ENCODE results near the gene G3BP2.
A peak's percentile ranks its signal among the peaks of the same experiment; 100 is the strongest.

The G3BP2 gene

DNA sequence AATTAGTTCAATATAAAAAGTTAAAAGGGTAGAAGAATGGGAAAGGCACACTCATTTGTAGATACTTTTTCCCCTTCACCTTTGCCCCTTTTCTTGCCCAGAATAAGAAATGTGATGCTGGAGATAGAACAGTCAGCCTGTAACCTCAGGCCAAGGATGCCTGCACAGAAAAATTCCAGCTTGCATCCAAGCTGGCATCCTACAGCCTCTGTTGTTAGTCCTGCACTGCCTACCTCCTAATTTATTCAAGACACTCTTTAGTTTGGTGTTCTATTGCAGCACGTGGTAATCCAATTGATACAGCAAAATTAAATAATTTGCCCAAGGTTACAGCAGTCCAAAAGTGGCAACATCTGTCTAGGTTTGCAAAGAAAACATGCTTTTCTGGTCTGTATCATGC, 41.5 kb upstream of the G3BP2 start:
- Histone ChIP-seq H3K9me3 (ENCODE audit: severe bottlenecking) (no peaks in the 10 kb centered on the region), H3K27ac (no peak overlapping the region), H3K36me3 (no peaks in the 10 kb centered on the region; the same call in 1 of the 2 replicates), H3K27me3 (ENCODE audit: insufficient read depth, low read depth, severe bottlenecking) (no peaks in the 10 kb centered on the region), H3K4me3 (ENCODE audit: low read depth, low read length) (no peak overlapping the region)
- DNase-seq: no peak
- TF ChIP-seq, protein P1, sequence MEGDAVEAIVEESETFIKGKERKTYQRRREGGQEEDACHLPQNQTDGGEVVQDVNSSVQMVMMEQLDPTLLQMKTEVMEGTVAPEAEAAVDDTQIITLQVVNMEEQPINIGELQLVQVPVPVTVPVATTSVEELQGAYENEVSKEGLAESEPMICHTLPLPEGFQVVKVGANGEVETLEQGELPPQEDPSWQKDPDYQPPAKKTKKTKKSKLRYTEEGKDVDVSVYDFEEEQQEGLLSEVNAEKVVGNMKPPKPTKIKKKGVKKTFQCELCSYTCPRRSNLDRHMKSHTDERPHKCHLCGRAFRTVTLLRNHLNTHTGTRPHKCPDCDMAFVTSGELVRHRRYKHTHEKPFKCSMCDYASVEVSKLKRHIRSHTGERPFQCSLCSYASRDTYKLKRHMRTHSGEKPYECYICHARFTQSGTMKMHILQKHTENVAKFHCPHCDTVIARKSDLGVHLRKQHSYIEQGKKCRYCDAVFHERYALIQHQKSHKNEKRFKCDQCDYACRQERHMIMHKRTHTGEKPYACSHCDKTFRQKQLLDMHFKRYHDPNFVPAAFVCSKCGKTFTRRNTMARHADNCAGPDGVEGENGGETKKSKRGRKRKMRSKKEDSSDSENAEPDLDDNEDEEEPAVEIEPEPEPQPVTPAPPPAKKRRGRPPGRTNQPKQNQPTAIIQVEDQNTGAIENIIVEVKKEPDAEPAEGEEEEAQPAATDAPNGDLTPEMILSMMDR (IDR thresholded peaks at IDR 0.05; ENCODE audit: low read depth, low read length): no peak

DNA sequence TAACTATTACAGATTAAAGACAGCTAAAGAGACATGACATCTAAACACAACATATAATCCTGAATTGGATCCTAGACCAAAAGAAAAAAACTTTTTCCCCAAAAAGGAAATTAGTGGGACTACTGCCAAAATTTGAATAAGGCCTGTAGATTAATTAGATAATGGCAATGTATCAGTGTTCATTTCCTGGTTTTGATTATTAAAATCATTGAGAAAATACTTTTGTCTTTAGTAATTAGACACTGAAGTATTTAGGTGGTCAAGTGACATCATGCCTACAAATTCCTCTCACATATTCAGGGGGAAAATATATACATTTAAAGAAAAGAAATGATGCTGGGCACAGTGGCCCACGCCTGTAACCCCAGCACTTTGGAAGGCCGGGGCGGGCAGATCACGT, 40.8 kb upstream of the G3BP2 start:
- Histone ChIP-seq H3K4me3 (ENCODE audit: low read depth, low read length) (no peak overlapping the region), H3K9me3 (ENCODE audit: severe bottlenecking) (no peaks in the 10 kb centered on the region), H3K27me3 (ENCODE audit: insufficient read depth, low read depth, severe bottlenecking) (no peaks in the 10 kb centered on the region), H3K36me3 (no peaks in the 10 kb centered on the region; the same call in 1 of the 2 replicates), H3K27ac (no peak overlapping the region)
- DNase-seq: no peak
- TF ChIP-seq, protein P1 (IDR thresholded peaks at IDR 0.05; ENCODE audit: low read depth, low read length): no peak

DNA sequence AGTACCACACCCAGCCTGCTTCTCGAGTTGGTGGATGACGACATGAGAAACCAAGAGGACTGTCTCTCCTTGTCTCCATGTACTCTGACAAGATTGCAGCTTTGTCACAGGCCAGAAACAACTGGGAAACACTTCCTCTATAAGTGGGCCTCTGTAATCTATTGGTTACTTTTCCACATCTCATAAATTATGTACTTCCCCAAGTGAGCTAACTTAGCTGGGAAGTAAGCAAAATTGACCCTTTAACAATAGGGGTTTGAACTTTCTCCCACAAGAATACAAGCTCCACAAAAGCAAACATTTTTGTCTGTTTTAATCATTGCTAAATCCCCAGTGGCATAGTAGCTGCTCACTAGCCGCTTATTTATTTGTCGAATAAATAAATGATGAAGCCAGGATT, 37.0 kb upstream of the G3BP2 start:
- TF ChIP-seq, protein P1 (IDR thresholded peaks at IDR 0.05; ENCODE audit: low read depth, low read length): no peak
- H3K4me3 ChIP-seq (ENCODE audit: low read depth, low read length): no peak overlapping the region
- no peak overlapping the region for H3K27ac ChIP-seq
- no peak for DNase-seq
- no peaks in the 10 kb centered on the region for H3K9me3 ChIP-seq (ENCODE audit: severe bottlenecking)
- no peaks in the 10 kb centered on the region for H3K27me3 ChIP-seq (ENCODE audit: insufficient read depth, low read depth, severe bottlenecking)
- no peaks in the 10 kb centered on the region for H3K36me3 ChIP-seq

DNA sequence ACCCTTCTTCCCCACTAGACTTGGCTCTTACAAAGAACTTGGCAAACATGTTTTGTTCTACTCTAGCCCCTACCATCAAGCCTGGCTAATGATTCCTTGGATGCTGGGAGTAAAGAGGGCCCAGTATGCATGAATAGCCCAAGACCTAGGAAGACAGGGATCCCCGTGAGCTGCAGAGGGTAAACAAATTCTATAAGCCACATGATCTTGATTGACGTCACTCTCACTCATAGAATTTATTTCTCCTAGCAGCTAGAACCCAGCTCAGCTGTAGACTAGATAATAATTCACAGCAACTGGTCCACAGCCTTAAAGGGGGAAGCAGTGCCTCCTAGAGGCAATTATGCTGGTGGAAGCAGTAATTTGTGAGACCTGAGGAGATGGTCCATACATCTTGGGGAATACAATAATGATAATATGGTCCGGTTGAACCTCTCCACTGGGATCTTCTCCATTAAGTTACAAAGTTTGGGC, 35.0 kb upstream of the G3BP2 start:
- H3K27me3 ChIP-seq (ENCODE audit: insufficient read depth, low read depth, severe bottlenecking): no peaks in the 10 kb centered on the region
- no peak overlapping the region for H3K4me3 ChIP-seq (ENCODE audit: low read depth, low read length)
- TF ChIP-seq, protein P1 (IDR thresholded peaks at IDR 0.05; ENCODE audit: low read depth, low read length): peak; percentile 57
- H3K36me3 ChIP-seq: no peaks in the 10 kb centered on the region
- peak; percentile 18 for DNase-seq
- no peak overlapping the region for H3K27ac ChIP-seq
- no peaks in the 10 kb centered on the region for H3K9me3 ChIP-seq (ENCODE audit: severe bottlenecking)

DNA sequence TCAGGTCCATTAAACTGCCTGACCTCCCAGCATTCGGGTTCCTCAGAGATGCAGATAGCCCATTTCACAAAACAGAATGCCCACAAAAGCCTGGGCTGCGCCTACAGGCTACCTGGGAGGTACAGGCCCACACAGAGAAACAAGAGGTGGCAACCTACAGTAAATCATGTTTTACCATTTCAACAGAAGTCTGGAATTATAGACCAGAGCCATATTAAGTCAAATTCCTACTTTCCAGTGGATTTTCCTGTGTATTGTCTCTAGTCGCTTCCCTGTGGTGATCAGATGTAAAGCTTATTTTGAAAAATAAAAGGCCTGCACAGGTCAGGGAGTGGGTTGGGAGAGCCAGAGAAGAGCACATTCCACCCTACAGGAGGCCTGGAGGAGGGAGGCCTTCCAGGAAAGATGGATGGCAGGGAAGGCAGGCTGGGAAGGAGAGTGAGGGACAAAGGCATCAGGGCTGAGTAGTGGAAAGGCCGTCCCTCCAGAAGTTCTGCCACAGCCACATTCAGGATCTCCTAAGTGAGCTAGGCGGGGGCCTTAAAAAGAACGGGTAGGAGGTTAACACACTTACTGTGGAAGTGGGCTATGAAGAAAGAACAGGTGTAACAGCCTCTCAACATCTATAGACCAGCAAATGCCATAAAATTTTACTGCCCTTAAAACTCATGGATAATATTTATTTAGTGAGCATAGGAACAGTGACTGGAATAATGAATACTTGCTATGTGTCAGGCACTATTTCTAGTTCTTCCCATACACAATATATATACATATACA, 32.2 kb upstream of the G3BP2 start:
- no peak overlapping the region for H3K4me3 ChIP-seq (ENCODE audit: low read depth, low read length)
- no peak overlapping the region for H3K27ac ChIP-seq
- no peaks in the 10 kb centered on the region for H3K9me3 ChIP-seq (ENCODE audit: severe bottlenecking)
- no peaks in the 10 kb centered on the region for H3K27me3 ChIP-seq (ENCODE audit: insufficient read depth, low read depth, severe bottlenecking)
- H3K36me3 ChIP-seq: no peaks in the 10 kb centered on the region
- TF ChIP-seq, protein P1 (IDR thresholded peaks at IDR 0.05; ENCODE audit: low read depth, low read length): no peak
- DNase-seq: no peak

Data from WERI-Rb-1 (cell line).